Measurements from ENCODE around the gene DOCK4.

DOCK4 gene

GRCh38 chr7:111743244-111743847 is 462.9 kb downstream of the DOCK4 start:
- no peak for DNase-seq

GRCh38 chr7:111741811-111742240 is 464.4 kb downstream of the DOCK4 start:
- peak; percentile 45 to 63 for DNase-seq

- no peak for DNase-seq
These were observed 465.3 kb downstream of the DOCK4 start for GRCh38 chr7:111740942-111741341.

- DNase-seq, result no peak
These were observed 469.7 kb downstream of the DOCK4 start for GRCh38 chr7:111736552-111736874.

- DNase-seq, result peak; percentile 38 to 39
These were observed 470.3 kb downstream of the DOCK4 start for GRCh38 chr7:111735661-111736551.

GRCh38 chr7:111734954-111735660 is 471.1 kb downstream of the DOCK4 start:
- no peak for DNase-seq

- no peak for DNase-seq
These were observed 473.3 kb downstream of the DOCK4 start for GRCh38 chr7:111732923-111733322.

- peak; percentile 18 to 39 for DNase-seq
These were observed 475.5 kb downstream of the DOCK4 start for GRCh38 chr7:111730476-111731300.

- DNase-seq, result no peak
These were observed 476.1 kb downstream of the DOCK4 start for GRCh38 chr7:111730057-111730456.

- DNase-seq, result no peak
These were observed 476.7 kb downstream of the DOCK4 start for GRCh38 chr7:111729483-111729882.

- no peak for DNase-seq
These were observed 477.6 kb downstream of the DOCK4 start for GRCh38 chr7:111728635-111728995.

GRCh38 chr7:111727905-111728634 is 478.1 kb downstream of the DOCK4 start:
- no peak for DNase-seq

GRCh38 chr7:111718886-111719285 is 487.3 kb downstream of the DOCK4 start:
- no peak for DNase-seq

- no peak for DNase-seq
These were observed 494.7 kb downstream of the DOCK4 start for GRCh38 chr7:111711426-111712065.

- DNase-seq, result no peak
These were observed 495.3 kb downstream of the DOCK4 start for GRCh38 chr7:111710839-111711380.

- DNase-seq, result no peak
These were observed 498.1 kb downstream of the DOCK4 start for GRCh38 chr7:111708072-111708471.

GRCh38 chr7:111705807-111706206 is 500.4 kb downstream of the DOCK4 start:
- DNase-seq, result no peak

- no peak for DNase-seq
These were observed 508.4 kb downstream of the DOCK4 start for GRCh38 chr7:111697771-111698170.

- DNase-seq, result no peak
These were observed 511.8 kb downstream of the DOCK4 start for GRCh38 chr7:111694376-111694775.

GRCh38 chr7:111690364-111691111 is 515.7 kb downstream of the DOCK4 start:
- no peak for DNase-seq

- no peak for DNase-seq
These were observed 520.9 kb downstream of the DOCK4 start for GRCh38 chr7:111685349-111685748.

All from SHP77 (cell line).